GM19035 (cell line): ENCODE results near the gene IFT25.
"Not testable (repeated sequence)": the region's sequence is repeated elsewhere in the genome, so short reads cannot be mapped to it uniquely, and the experiment has no call there.

Experiments used
- ATAC-seq: cut with Tn5 transposase; IDR thresholded peaks from one replicate; pipeline ENCODE4 v1.9.1; 2021; ENCODE audit not compliant: unreplicated experiment

The IFT25 gene

DNA sequence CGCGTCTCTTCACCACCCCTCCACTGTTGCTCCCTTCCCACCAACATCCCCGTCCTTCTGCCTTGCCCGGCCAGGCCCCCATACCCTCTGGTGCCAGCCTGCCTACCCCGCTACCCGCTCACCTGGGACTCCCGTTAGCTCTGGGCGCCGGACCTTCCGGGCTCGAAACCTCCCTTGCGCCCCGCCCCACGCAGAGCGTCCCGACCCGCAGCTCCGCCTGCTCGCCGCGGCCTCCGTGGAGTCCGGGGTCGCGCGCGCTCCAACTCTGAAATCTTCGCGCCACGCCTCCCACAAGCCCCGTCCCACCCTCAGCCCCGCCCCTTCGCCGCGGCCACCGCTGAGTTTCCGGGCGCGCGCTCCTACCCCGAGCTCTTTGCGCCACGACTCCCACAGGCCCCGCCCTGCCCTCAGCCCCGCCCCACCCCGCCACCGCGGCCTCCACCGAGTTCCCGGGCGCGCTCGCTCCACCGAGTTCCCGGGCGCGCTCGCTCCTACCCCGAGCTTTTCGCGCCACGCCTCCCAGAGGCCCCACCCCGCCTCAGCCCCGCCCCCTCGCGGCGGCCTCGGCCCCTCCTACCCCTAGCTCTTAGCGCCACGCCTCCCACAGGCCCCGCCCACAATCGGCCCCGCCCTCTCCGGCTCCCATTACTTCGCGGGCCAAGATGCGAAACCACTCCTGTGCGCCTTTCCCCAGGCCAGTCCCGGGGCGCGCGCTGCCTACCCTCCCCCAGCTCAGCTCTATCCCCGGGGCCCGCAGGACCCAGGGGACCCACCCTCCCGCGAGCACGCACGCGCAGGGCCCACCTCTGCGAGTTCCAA, at the start of gene IFT25:
Gene IFT25 (minus strand): TSS at position 267 of the 819 bp plus-strand sequence. CDS start 5,617 bp downstream, outside the sequence.
- ATAC-seq = peak; percentile 74

DNA sequence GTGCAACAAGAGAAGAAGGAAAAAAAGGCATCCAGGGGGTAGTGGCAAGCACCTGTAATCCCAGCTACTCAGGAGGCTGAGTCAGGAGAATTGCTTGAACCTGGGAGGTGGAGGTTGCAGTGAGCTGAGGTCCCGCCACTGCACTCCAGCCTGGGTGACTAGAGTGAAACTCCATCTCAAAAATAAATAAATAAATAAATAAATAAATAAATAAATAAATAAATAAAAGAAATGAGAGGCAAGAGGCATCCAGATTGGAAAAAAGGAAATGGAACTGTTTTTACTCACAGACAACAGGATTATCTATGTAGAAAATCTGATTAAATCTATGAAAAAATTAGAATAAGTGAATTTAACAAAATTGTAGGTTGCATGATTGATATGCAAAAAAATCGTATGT, 49.0 kb upstream of the IFT25 start:
- not testable (repeated sequence) for ATAC-seq

- ATAC-seq = no peak
These were observed 46.8 kb upstream of the IFT25 start for GRCh38 chr1:53992085-53992874.

GRCh38 chr1:53987880-53988279, 42.4 kb upstream of the IFT25 start:
- no peak for ATAC-seq

GRCh38 chr1:53986458-53986857, 41.0 kb upstream of the IFT25 start:
- no peak for ATAC-seq

- ATAC-seq = no peak
These were observed 39.2 kb upstream of the IFT25 start for GRCh38 chr1:53984726-53985125.

GRCh38 chr1:53982763-53983104, 37.2 kb upstream of the IFT25 start:
- no peak for ATAC-seq

DNA sequence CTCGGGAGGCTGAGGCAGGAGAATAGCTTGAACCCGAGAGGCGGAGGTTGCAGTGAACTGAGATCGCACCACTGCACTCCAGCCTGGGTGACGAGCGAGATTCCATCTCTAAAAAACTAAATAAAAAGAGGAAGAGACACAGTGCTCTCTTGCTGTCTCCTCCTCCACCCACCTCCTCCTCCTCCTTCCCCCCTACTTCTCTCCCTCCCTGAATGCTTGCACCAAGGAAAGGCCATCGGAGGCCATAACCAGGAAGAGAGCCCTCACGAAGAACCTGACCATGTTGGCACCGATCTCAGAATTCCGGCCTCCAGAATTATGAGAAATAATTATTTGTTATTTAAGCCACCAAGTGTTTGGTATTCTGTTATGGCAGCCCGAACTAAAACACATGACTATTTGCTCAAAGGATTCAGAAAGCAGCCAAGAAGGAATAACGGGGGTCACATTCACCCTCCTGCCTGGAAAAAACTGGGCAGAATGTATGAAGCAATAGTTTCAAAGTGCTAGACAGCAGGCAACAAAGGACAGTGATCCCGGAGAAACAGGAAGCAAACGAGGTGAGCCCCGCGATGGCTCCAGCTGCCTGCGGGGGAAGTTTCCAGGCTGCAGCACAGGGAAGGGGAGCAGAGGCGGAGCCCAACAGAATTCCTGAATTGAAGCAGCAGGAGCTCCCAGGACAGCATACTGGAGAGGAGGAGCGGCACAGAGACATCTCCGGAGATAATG, 36.7 kb upstream of the IFT25 start:
- ATAC-seq = no peak

DNA sequence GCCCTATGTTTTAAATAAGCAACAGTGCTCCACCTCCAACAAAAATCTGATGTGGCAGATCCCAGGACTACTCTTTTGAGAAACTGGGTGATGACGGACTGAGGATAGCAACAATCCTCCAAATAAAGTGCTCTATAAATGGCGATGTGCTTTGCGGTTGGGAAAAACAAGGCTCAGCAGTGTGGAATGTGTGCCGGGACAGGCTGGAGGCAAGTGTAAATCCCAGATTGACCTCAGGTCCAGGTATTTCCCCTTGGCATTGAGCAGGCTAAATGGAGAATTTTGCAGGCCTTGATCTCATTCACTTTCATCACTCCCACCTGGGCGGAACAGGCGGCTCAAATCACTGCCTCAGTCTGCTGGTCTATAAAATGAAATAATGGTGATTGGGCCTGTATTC, 35.7 kb upstream of the IFT25 start:
- no peak for ATAC-seq

DNA sequence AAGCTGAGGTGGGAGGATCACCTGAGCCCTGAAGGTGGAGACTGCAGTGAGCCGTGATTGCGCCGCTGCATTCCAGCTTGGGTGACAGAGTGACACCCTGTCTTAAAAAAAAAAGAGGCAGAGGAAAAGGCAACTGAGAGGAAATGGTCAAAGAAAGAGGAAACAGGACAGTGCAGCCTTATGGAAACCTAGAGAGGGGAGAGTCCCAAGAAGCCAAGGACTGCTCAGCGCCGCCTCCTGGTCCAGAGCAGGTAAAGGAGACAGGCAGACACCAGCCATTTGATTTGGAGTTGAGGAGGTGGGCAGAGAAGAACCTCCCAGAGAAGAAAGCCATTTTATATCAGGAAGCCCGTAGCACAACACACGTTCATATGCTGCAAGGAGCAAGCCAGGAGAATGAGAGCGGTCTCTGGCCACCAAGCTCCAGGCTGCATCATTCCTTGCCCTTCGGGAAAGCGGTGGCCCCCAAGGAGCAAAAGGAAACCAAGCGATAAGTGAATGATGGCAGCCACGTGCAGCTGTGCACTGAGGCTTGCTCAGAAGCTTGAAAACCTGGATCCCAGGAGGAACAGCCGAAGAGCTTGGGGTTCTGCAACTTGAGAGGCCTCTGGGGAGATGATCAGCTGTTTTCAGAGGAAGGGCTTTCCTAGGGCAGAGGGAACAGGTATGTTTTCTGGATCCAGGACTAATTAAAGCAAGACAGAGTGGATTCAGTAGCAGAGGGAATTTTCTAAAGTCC, 34.4 kb upstream of the IFT25 start:
- ATAC-seq = no peak

DNA sequence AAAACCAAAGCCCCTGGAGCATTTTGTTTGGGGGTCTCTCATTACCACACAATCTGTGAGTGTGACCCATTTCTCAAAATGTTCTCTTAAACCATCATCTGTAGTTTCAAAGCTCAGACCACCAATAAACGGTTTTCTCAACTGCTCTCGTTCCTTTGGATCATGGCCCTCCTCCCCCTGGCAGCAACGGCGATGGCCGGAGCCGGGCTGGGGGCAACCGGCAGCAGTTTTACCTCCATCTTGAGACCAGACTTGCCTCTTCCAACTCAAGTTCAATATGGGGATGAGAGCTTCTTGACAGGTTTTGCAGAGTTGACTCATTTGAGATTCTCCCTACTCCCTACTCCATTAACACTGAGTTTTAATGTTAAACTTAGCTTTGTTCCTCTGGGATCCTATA, 30.4 kb upstream of the IFT25 start:
- no peak for ATAC-seq

GRCh38 chr1:53971718-53972117, 26.2 kb upstream of the IFT25 start:
- no peak for ATAC-seq

GRCh38 chr1:53969323-53969722, 23.8 kb upstream of the IFT25 start:
- not testable (repeated sequence) for ATAC-seq

DNA sequence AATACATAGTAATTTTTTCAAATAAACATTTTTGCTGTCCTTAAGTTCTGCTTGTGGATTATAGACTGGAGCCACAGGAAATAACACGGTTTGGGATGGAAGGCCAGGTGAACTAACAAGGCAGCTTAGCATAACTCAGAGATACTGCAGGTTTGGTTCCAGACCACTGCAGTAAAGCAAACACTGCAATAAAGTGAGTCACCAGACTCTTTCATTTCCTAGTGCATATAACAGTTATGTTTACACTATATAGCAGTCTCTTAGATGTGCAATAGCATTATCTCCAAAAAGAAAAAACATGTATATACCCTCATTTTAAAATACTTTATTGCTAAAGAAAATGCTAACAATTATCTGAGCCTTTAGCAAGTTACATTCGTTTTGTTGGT, 22.6 kb upstream of the IFT25 start:
- no peak for ATAC-seq

DNA sequence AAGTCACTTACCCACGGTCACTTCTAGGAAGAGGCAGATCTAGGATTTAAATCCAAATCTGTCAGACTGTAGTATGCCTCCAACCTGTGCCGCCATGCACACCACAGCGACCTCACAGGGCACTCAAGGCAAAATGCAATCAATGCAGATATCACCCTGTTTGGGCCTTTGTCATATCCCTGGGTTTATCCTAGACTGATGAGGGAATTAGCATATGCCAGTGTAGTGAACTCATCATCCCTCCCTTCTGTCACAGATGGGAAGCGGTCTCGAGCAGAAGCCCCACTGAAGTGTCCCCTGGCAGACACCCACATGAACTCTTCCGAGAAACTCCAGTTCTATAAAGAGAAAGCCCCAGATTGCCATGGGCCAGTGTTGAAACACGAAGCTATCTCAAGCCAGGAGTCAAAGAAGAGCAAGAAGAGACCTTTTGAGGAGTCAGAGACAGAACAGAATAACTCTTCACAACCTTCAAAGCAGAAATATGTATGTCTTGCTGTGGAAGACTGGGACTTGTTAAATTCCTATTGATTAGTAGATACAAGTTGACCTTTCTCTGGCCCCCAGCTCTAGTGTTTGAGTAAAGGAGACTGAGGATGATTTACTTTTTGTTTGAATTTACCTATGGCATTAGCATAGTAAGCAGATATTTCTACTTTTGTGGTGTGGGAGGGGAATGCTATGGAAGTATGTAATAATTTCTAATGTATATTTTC, 22.1 kb upstream of the IFT25 start:
- ATAC-seq = no peak

DNA sequence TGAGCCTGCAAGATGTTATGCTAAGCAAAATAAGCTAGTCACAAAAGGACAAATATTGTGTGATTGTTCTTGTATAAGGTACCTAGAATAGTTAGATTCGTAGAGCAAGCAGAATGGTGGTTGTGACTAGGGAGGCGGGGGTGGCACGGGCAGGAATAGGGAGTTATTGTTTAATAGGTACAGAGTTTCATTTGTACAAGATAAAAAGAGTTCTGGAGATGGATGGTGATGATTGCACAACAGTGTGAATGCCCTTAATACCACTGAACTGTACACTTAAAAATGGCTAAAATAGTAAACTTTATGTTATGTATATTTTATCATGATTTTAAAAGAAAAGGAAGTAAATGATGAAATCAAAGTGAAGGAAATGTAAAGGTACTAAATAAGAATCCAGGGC, 21.3 kb upstream of the IFT25 start:
- ATAC-seq = no peak

DNA sequence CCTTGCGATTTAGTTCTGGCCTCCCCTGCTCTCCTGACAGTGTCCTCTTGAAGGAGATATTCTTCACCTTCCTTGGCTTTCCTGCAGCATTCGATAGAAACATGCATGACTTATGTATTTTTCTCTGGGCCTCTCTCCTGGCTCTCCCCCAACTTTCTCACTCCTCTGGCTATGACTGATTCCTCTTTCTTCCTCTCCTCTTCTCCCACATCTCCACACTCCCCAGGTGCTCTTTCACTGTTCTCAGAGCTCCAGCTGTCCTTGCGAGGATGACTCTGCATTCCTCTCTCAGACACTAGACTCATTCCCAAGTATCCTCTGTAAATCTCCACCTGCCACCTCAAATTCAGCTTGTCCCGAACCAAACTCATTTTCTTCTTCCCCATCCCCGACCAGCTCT, 18.6 kb upstream of the IFT25 start:
- ATAC-seq = no peak

GRCh38 chr1:53963460-53963859, 18.0 kb upstream of the IFT25 start:
- no peak for ATAC-seq

DNA sequence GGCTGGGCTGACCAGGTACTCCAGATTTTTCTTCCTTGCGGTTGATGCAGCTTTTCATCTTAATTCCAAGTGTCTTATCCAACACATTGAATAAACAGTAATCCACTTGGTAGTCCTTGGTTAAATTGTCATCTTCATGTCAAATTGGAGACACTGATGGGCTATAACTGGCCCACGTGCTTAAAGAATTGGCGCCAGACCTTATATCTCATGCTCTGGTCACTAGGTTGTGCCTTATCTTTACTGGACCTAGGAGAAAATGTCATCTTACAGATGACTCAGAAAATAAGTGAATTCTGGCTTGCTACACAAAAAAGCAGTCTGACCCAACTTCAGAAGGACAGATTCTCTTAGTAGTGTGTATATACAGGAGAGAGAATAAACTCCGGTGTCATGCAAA, 16.9 kb upstream of the IFT25 start:
- no peak for ATAC-seq

- no peak for ATAC-seq
These were observed 14.3 kb upstream of the IFT25 start for GRCh38 chr1:53959664-53960250.
